ENCODE measurements around the gene COL4A2.

The COL4A2 gene

DNA sequence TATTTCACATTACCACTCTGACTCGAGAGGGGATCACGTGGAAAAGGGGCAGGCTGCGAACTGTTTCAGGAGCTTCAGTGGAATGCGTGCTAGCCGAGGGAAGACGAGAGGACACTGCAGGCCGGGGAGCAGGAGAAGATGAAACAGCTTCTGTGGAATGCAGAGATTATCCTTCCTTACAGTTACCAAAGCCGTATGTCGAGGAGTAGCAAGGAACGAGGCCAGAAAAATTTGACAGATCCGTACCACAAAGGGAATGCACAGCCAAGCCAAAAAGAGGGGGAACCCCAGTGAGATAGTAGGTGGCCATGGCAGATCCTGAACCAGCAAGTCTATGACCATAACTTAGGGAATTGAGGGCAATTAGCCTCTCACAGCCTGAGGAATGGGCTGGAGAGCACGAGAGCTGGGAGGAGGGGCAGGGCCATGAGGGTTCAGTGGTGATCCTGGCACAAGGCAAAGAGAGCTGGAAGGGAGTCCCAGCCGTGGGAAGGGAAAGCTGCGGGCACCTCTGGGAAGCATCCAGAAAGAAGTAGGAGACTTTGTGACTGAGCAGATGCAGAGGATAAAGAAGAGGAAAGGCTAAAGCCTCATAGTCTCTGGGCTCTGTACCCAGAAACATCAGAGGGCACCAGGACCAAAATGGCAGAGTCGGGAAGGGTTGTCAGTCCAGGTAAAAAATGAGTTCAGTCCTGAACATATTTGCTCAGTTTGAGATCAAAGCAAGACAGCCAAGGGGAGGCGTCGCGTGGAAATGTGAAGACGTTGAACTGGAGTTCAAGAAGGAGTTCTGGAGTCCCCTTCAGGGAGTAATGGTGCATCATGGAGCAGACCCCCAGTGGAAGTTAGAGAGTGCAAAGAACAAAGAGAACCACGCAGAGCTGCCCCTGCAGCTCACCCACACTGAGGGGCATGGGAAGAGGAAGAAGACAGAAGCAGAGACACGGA, 5.2 kb upstream of the COL4A2 start:
- H3K4me3 ChIP-seq (ENCODE audit: low read depth, low read length), result no peak overlapping the region

DNA sequence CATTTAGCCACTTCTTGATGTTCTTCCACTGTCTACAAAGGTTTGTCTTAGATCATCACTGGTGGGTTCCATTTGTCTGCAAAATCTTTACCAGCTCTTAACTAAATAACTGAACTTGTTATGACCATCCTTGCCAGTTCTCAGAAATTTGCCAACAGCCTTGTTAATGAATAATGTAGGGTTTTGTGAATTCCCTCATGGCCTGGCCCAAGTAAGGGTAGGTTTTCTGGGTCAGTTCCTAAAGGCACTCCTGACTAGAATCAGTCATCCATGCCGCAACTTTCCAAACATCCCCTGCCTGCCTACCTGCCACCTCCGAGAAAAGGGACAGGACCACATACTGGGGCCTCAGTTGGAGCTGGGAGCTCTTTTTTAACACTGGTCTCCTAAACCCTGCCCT, 4.1 kb upstream of the COL4A2 start:
- no peak overlapping the region for H3K4me3 ChIP-seq (ENCODE audit: low read depth, low read length)
- TF ChIP-seq, protein P1, sequence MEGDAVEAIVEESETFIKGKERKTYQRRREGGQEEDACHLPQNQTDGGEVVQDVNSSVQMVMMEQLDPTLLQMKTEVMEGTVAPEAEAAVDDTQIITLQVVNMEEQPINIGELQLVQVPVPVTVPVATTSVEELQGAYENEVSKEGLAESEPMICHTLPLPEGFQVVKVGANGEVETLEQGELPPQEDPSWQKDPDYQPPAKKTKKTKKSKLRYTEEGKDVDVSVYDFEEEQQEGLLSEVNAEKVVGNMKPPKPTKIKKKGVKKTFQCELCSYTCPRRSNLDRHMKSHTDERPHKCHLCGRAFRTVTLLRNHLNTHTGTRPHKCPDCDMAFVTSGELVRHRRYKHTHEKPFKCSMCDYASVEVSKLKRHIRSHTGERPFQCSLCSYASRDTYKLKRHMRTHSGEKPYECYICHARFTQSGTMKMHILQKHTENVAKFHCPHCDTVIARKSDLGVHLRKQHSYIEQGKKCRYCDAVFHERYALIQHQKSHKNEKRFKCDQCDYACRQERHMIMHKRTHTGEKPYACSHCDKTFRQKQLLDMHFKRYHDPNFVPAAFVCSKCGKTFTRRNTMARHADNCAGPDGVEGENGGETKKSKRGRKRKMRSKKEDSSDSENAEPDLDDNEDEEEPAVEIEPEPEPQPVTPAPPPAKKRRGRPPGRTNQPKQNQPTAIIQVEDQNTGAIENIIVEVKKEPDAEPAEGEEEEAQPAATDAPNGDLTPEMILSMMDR (IDR thresholded peaks at IDR 0.05; ENCODE audit: borderline replicate concordance, insufficient read depth, low read depth, low read length), result no peak

More for the DNA sequence above, 5.2 kb upstream of the COL4A2 start:
- TF ChIP-seq, protein P1 (IDR thresholded peaks at IDR 0.05; ENCODE audit: borderline replicate concordance, insufficient read depth, low read depth, low read length), result no peak

DNA sequence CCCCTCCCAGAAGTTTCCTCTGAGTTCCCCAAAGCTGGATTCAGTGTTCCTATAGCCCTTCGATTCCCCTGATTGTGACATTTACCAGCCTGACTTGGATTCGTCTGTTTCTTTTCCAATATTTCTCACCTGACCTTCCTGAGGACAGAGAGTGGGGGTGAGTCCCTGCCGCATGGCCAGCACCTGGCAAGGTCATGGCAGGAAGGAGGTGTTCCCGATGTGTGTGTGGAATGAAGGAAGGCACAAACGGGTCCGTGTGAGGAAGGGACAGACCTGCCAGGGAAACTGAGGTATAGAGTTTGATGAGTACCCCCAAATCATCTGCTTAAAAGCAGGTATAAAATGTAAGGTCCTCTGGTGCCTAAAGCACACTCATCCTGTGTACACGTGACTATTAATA, 3.4 kb upstream of the COL4A2 start:
- no peak overlapping the region for H3K4me3 ChIP-seq (ENCODE audit: low read depth, low read length)
- TF ChIP-seq, protein P1 (IDR thresholded peaks at IDR 0.05; ENCODE audit: borderline replicate concordance, insufficient read depth, low read depth, low read length), result no peak

DNA sequence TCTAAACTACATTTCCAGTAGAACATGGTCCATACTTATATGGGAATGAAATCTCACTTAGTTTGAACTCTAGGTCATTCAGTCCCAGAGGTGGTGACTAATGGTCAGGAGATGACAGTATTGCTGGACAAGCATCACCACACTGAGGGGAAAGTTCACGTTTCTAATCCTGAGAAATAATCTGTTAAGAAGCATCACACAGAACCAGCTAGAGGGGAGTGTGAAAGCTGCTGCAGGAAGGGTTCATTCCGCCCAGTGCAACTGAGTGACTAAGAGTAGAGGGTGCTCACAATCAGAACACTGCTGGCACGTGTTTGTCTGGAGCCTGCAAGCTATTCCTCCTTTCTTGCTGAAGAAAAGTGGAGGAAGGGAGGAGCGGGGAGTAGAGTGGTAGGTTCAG, 2.8 kb upstream of the COL4A2 start:
- TF ChIP-seq, protein P1 (IDR thresholded peaks at IDR 0.05; ENCODE audit: borderline replicate concordance, insufficient read depth, low read depth, low read length), result no peak

DNA sequence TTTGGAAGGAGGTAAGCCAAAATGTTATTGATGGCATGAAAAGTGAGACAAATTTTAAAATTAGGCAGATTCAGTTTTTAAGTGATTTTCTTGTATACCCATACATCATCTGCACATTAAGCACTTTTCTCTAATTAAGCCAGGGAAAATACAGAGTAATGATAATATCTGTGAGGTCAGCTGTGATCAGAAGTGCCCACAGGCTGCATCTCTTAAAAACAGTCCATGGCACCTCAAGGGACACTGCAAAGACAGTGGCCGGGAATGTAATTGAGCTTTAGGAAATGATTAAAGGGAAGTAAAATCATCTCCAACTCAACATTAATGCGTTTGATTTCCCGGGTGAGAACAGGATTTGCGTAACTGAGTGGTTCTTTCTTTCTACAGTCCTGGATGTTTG, 2.1 kb upstream of the COL4A2 start:
- H3K4me3 ChIP-seq (ENCODE audit: low read depth, low read length), result no peak overlapping the region
- TF ChIP-seq, protein P1 (IDR thresholded peaks at IDR 0.05; ENCODE audit: borderline replicate concordance, insufficient read depth, low read depth, low read length), result no peak

More for the DNA sequence above, 2.8 kb upstream of the COL4A2 start:
- H3K4me3 ChIP-seq (ENCODE audit: low read depth, low read length), result no peak overlapping the region

DNA sequence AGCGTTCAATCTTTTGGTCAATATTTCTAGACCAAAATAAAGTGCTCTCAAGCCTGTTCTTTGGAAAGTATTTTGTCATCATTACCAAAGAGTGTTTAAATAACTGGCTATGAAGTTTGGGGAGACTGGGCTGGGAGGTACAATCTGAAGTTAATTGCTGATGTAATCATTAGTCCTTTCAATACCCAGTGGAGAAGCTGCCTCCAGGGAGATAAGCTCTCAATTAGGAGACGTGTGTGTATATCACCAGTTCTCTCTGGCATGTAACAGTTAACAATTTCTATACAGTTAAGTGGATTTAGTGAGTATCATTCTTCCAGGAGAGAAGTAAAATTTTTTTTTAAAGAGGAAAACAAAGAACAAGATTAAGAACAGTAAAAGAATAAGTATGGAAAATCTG, 1.5 kb upstream of the COL4A2 start:
- TF ChIP-seq, protein P1 (IDR thresholded peaks at IDR 0.05; ENCODE audit: borderline replicate concordance, insufficient read depth, low read depth, low read length), result no peak
- no peak overlapping the region for H3K4me3 ChIP-seq (ENCODE audit: low read depth, low read length)

DNA sequence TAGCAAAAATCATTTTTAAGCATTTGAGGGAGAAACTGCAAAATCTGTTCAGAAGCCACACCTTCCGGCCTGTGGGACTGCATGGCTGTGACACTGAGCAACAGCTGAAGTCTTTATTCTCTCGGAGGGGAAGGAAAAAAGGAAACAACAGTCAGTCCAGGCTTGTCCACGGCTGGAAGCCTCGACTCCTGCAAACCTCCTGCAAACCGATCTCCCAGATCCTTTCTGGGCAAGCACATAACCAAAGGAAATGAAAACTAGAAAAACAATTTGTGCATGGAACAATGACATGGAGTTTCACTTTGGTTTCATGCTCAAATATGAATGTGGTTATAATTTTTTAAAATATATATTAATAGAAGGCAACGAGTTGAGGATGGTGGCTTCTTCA, 1.1 kb upstream of the COL4A2 start:
- TF ChIP-seq, protein P1 (IDR thresholded peaks at IDR 0.05; ENCODE audit: borderline replicate concordance, insufficient read depth, low read depth, low read length), result no peak
- H3K4me3 ChIP-seq (ENCODE audit: low read depth, low read length), result no peak overlapping the region
